Stimulated activated naive B cell treated with anti-CD40 and anti-IgM and Interleukin-4, amounts not matched to agents 10 μg/mL and 1 μg/mL and 100 μg/mL, for 72 hours (primary cell): ENCODE data around the gene GFRA1.

Experiments
- ATAC-seq, 2 donors: fragments of 150-1000 bp; cut with Tn5 transposase; replicated peaks; 2 replicates each; pipeline ENCODE4 v1.10.0; 2021; ENCODE audit warnings: moderate library complexity in 1 of 2
- DNase-seq: peaks from one replicate; pipeline ENCODE4 v3.0.0; 2021
- H3K27ac Mint-ChIP-seq: one replicate; pipeline ENCODE4 v1.8.0; 2022; ENCODE audit warnings: mild to moderate bottlenecking, mixed read lengths
- H3K27me3 Mint-ChIP-seq, 2 donors: one replicate each; pipeline ENCODE4 v1.8.0; 2022; ENCODE audit warnings: mixed read lengths in 2 of 2
- H3K36me3 Mint-ChIP-seq, 2 donors: one replicate each; pipeline ENCODE4 v1.8.0; 2022; ENCODE audit warnings: mixed read lengths in 2 of 2, mild to moderate bottlenecking in 1 of 2
- H3K4me1 Mint-ChIP-seq, 2 donors: one replicate each; pipeline ENCODE4 v1.8.0; 2022; ENCODE audit warnings: mixed read lengths in 2 of 2, mild to moderate bottlenecking in 1 of 2
- H3K4me3 Mint-ChIP-seq, 2 donors: one replicate each; pipeline ENCODE4 v1.8.0; 2022; ENCODE audit warnings: mild to moderate bottlenecking in 2 of 2, mixed read lengths in 2 of 2, moderate library complexity in 1 of 2
- H3K9me3 Mint-ChIP-seq, 2 donors: one replicate each; pipeline ENCODE4 v1.8.0; 2022; ENCODE audit warnings: mixed read lengths in 2 of 2, mild to moderate bottlenecking in 1 of 2

GFRA1 gene

DNA sequence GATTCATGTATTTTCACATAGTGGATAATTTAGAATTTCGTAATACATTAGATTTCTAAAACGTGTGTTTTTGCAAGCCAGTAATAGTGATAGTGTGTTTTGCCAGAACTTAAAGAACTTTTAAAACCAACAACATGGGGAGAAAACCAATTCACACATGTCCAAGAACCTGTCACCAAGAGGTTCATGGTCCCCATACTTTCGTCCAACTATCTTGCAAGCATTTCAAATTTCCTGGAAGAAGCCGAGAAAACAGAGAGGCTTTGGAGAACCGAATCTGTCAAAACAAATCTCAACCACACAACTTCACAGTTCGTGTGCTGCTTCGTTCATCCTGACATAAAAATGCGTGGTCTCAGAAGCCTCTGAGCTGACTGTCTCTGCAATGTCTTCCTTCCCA, 31.9 kb downstream of the GFRA1 start:
- Mint-ChIP-seq H3K36me3 (no peaks in the 10 kb centered on the region), H3K4me1 (no peaks in the 10 kb centered on the region), H3K27me3 (peaks cover 0 to 4% of the 10 kb centered on the region in 2 donors), H3K9me3 (peaks cover 0 to 2% of the 10 kb centered on the region in 2 donors), H3K27ac (no peak overlapping the region), H3K4me3 (no peak overlapping the region)
- ATAC-seq (no peak), DNase-seq (no peak)

DNA sequence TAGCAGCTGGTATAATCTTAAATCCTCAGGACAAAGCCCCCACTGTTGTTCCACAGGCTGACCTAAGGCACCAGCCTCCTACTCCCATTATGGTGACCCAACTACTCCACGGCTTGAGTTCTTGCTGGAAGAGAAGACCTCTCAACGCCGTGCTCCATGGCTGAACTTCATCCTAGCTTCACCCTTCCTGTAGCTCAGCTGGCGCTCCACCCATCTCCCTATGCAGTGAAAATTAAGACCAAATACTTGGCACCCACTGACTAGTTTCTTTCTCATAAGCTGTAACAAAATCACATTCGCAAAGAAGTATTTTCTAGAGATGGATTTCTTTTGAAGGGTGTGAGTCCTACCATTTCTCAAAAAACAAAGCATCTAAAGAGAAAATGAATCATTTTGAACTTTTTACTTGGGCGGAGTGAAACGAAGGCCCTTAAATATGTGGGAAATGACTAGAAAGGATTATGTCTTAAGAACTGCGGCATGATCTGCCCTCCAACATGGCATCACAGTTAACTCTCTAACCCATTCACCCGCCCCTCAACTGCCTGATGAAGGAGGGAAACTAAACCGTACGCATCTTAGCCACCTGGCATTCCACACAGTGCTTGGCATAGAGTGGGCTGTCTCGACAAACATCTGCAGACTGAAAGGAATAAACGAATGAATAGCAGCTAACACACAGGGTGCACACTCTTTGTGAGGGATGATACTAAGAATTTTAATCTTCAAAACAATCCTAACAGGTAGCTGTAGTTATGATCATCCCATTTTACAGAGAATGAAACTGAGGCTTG, 32.7 kb downstream of the GFRA1 start:
- Mint-ChIP-seq H3K4me1 (no peaks in the 10 kb centered on the region), H3K9me3 (peaks cover 3 to 4% of the 10 kb centered on the region in 2 donors), H3K4me3 (no peak overlapping the region), H3K27ac (no peak overlapping the region), H3K27me3 (peaks cover 0 to 4% of the 10 kb centered on the region in 2 donors), H3K36me3 (no peaks in the 10 kb centered on the region)
- no peak for DNase-seq
- ATAC-seq: no peak

DNA sequence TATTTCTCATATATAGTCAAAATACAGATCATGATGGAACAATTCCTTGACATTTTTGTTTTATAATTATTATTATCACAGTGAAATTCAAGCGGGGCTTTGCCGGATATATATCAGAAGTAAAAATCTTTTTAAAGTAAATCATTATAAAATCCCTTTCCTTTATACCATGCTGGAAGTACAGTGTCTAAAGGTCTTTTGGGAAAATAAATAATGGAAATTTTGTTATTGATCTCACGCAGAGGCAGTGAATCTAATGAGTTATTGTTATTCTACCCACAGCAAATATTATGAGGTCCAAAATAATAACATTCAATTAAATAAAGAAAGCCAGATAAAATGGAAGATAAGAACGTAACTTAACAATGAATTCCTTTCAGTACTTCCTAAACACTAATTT, 33.8 kb downstream of the GFRA1 start:
- no peak overlapping the region for H3K27ac Mint-ChIP-seq
- H3K4me3 Mint-ChIP-seq: no peak overlapping the region
- ATAC-seq (no peak), DNase-seq (no peak)
- no peaks in the 10 kb centered on the region for H3K36me3 Mint-ChIP-seq
- H3K4me1 Mint-ChIP-seq: no peaks in the 10 kb centered on the region
- H3K27me3 Mint-ChIP-seq: peaks cover 0 to 4% of the 10 kb centered on the region in 2 donors
- H3K9me3 Mint-ChIP-seq: peaks cover 5% of the 10 kb centered on the region in 2 donors

GRCh38 chr10:116237970-116238369, 35.0 kb downstream of the GFRA1 start:
- Mint-ChIP-seq H3K27ac (no peak overlapping the region), H3K36me3 (no peaks in the 10 kb centered on the region), H3K9me3 (peaks cover 5 to 8% of the 10 kb centered on the region in 2 donors), H3K27me3 (peaks cover 0 to 4% of the 10 kb centered on the region in 2 donors), H3K4me3 (no peak overlapping the region), H3K4me1 (no peaks in the 10 kb centered on the region)
- ATAC-seq: no peak
- no peak for DNase-seq

GRCh38 chr10:116237260-116237659, 35.7 kb downstream of the GFRA1 start:
- ATAC-seq: no peak
- Mint-ChIP-seq H3K36me3 (no peaks in the 10 kb centered on the region), H3K27me3 (peaks cover 0 to 4% of the 10 kb centered on the region in 2 donors), H3K9me3 (peaks cover 5 to 8% of the 10 kb centered on the region in 2 donors), H3K4me3 (no peak overlapping the region), H3K4me1 (no peaks in the 10 kb centered on the region), H3K27ac (no peak overlapping the region)
- no peak for DNase-seq

DNA sequence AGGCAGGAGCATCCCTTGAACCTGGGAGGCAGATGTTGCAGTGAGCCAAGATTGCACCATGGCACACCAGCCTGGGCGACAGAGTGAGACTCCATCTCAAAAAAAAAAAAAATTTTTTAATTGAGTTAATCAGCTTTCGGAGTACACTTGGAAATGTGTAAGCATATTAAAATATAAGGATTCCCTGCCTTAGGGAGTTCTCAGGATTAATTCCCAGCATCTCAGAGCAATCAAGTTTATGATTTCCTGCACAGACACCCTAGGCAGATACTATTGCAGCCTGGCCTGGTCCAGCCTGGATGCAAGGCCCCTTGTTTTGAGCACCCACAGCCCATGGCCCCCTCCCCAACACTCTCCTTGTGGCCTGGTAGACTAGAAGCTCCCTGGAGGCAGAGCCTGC, 39.8 kb downstream of the GFRA1 start:
- DNase-seq: no peak
- no peak for ATAC-seq
- Mint-ChIP-seq H3K4me1 (no peaks in the 10 kb centered on the region), H3K27ac (no peak overlapping the region), H3K4me3 (no peak overlapping the region), H3K9me3 (peaks cover 5 to 8% of the 10 kb centered on the region in 2 donors), H3K36me3 (no peaks in the 10 kb centered on the region), H3K27me3 (peaks cover 0 to 4% of the 10 kb centered on the region in 2 donors)

DNA sequence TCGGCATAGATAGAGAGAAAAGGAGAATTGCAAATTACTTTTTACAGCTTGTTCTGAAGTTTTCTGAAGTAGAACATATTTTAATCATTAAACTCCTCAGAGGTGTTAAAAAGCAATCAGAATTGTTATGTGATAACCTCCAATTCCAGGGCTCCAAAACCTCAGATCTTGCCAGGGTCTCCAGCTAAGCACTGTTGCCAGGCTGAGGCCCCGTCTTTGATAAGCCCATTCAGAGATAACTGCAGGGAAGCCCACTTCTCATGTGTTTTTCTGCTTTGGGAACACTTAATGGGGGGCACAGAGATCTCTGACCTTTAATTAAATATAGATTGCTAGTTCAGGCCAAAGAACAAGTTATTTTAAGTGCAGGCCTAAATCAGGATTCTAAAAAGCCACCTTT, 40.4 kb downstream of the GFRA1 start:
- H3K27ac Mint-ChIP-seq: no peak overlapping the region
- ATAC-seq (no peak), DNase-seq (no peak)
- no peaks in the 10 kb centered on the region for H3K27me3 Mint-ChIP-seq
- H3K9me3 Mint-ChIP-seq: peaks cover 6 to 8% of the 10 kb centered on the region in 2 donors
- no peaks in the 10 kb centered on the region for H3K4me1 Mint-ChIP-seq
- H3K36me3 Mint-ChIP-seq: no peaks in the 10 kb centered on the region
- no peak overlapping the region for H3K4me3 Mint-ChIP-seq

DNA sequence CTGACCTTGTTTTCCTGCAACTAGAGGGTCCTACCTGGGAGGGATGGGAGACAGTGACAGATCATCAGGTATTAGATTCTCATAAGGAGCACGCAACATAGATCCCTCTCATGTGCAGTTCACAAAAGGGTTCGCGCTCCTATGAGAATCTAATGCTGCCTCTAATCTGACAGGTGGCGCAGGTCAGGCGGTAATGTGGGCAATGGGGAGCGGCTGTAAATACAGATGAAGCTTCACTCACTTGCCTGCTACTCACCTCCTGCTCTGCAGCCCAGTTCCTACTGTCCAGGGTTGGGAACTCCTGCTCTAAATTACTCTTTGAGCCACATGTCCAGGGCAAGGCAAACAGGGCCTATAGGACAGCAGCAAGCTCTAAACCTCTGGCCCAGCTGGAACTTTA, 46.2 kb downstream of the GFRA1 start:
- H3K4me3 Mint-ChIP-seq: no peak overlapping the region
- no peak overlapping the region for H3K27ac Mint-ChIP-seq
- H3K9me3 Mint-ChIP-seq: peaks cover 0 to 2% of the 10 kb centered on the region in 2 donors
- H3K36me3 Mint-ChIP-seq: no peaks in the 10 kb centered on the region
- H3K4me1 Mint-ChIP-seq: no peaks in the 10 kb centered on the region
- H3K27me3 Mint-ChIP-seq: no peaks in the 10 kb centered on the region
- no peak for ATAC-seq
- no peak for DNase-seq

DNA sequence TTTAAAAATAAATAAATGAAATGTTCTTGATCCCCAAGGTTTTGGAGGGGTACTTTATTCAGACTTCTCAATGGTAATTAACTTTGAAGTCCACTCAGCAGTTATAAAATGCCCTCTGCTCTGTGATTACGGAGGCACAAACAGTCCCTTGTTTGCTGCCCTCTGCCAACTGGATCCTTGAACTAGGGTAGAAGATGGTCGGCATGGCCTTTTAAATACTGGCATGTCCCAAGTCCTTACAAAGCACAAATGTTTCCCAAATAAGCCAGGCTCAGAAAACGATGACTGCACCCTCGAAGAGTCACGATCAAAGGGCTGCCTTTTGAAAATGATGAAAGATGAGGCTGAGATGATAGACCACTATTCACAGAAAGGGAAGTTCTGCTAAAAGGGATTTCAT, 47.0 kb downstream of the GFRA1 start:
- Mint-ChIP-seq H3K4me3 (no peak overlapping the region), H3K36me3 (no peaks in the 10 kb centered on the region), H3K9me3 (peaks cover 0 to 2% of the 10 kb centered on the region in 2 donors), H3K27ac (no peak overlapping the region), H3K27me3 (no peaks in the 10 kb centered on the region), H3K4me1 (no peaks in the 10 kb centered on the region)
- ATAC-seq (no peak), DNase-seq (no peak)

DNA sequence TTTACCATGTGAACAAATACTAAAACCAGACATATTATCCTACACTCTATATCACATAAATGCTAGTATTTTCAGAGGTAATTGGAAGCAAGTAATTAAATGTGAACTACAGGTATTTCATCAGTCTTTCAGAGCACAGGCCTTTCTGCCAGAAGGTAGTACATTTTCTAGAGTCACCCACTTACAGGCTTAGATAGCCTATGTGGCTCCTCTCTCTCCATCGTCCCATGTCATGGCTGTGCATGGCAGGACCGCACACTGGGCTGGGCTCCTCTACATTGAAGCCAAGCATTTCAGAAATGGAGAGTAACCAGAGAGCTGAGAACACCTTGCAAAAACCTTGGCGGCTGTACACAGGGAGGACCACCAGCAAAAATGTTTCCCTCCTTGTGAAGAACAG, 49.7 kb downstream of the GFRA1 start:
- DNase-seq (no peak), ATAC-seq (no peak)
- Mint-ChIP-seq H3K9me3 (peaks cover 0 to 2% of the 10 kb centered on the region in 2 donors), H3K27me3 (no peaks in the 10 kb centered on the region), H3K36me3 (no peaks in the 10 kb centered on the region), H3K27ac (no peak overlapping the region), H3K4me3 (no peak overlapping the region), H3K4me1 (no peaks in the 10 kb centered on the region)

- no peak overlapping the region for H3K4me3 Mint-ChIP-seq
- no peak for ATAC-seq
- no peak overlapping the region for H3K27ac Mint-ChIP-seq
- no peaks in the 10 kb centered on the region for H3K27me3 Mint-ChIP-seq
- H3K9me3 Mint-ChIP-seq: no peaks in the 10 kb centered on the region
- DNase-seq: no peak
- H3K4me1 Mint-ChIP-seq: no peaks in the 10 kb centered on the region
- H3K36me3 Mint-ChIP-seq: no peaks in the 10 kb centered on the region
Measured at GRCh38 chr10:116221053-116221452, 52.0 kb downstream of the GFRA1 start.

- H3K36me3 Mint-ChIP-seq: no peaks in the 10 kb centered on the region
- DNase-seq: no peak
- H3K4me1 Mint-ChIP-seq: no peaks in the 10 kb centered on the region
- no peak overlapping the region for H3K4me3 Mint-ChIP-seq
- ATAC-seq: no peak
- H3K27ac Mint-ChIP-seq: no peak overlapping the region
- H3K9me3 Mint-ChIP-seq: no peaks in the 10 kb centered on the region
- H3K27me3 Mint-ChIP-seq: no peaks in the 10 kb centered on the region
Measured at GRCh38 chr10:116216676-116217075, 56.3 kb downstream of the GFRA1 start.

DNA sequence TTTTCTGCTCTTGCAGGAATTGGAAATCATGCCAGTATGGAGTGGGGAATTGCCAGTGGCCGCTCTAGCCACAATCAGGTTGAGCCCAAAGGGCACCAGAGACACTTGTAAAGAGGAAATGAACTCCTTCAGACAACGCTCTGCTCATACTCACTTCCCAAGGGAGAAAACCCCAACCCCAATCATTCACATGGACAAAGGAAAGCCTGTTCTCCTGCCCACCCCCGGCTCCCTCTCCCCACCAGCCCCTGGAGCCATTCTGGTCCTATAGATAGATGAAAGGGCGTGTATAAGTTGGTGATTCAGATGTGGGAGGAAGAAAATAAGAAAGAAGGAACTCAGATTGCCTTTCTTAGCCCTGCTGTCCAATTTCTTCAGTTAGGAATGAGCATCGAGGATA, 57.4 kb downstream of the GFRA1 start:
- Mint-ChIP-seq H3K4me3 (no peak overlapping the region), H3K36me3 (no peaks in the 10 kb centered on the region), H3K4me1 (no peaks in the 10 kb centered on the region), H3K9me3 (no peaks in the 10 kb centered on the region), H3K27ac (no peak overlapping the region), H3K27me3 (no peaks in the 10 kb centered on the region)
- DNase-seq: no peak
- no peak for ATAC-seq

DNA sequence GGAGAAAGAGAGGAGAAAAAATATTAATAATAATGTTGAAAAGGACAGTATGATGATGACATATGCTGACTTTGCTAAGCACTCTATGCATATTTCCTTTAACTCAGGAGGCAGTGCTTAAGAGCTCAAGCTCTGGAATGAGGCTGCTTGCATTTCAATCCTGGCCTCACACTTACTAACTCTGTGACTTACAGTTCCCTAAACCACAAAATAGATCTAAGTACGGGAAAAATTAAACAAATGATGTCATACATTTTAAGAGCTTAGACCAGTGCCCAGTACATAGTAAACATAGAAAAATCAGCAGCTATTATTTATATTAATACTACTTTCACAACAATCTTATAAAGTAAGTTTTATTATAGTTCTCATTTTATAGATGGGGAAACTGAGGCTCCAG, 61.3 kb downstream of the GFRA1 start:
- DNase-seq: no peak
- Mint-ChIP-seq H3K4me3 (no peak overlapping the region), H3K9me3 (no peaks in the 10 kb centered on the region), H3K36me3 (no peaks in the 10 kb centered on the region), H3K27ac (no peak overlapping the region), H3K27me3 (no peaks in the 10 kb centered on the region), H3K4me1 (no peaks in the 10 kb centered on the region)
- no peak for ATAC-seq

- Mint-ChIP-seq H3K4me1 (no peaks in the 10 kb centered on the region), H3K4me3 (no peak overlapping the region)
Measured at GRCh38 chr10:116210588-116211346, 62.2 kb downstream of the GFRA1 start.

More at GRCh38 chr10:116210588-116211346, 62.2 kb downstream of the GFRA1 start:
- Mint-ChIP-seq H3K27me3 (no peaks in the 10 kb centered on the region), H3K27ac (no peak overlapping the region), H3K9me3 (no peaks in the 10 kb centered on the region), H3K36me3 (no peaks in the 10 kb centered on the region)
- DNase-seq (no peak), ATAC-seq (no peak)
